ENCODE data around the gene TMIGD1. TPM values are rescaled to one million over a fixed set of nuclear protein-coding genes. Genes with fewer than 3 reads are reported as not detected.
A peak's percentile ranks its signal among the peaks of the same experiment; 100 is the strongest.

Gene TMIGD1
- total RNA-seq, 1 experiment from 2014 or later = not detected

DNA sequence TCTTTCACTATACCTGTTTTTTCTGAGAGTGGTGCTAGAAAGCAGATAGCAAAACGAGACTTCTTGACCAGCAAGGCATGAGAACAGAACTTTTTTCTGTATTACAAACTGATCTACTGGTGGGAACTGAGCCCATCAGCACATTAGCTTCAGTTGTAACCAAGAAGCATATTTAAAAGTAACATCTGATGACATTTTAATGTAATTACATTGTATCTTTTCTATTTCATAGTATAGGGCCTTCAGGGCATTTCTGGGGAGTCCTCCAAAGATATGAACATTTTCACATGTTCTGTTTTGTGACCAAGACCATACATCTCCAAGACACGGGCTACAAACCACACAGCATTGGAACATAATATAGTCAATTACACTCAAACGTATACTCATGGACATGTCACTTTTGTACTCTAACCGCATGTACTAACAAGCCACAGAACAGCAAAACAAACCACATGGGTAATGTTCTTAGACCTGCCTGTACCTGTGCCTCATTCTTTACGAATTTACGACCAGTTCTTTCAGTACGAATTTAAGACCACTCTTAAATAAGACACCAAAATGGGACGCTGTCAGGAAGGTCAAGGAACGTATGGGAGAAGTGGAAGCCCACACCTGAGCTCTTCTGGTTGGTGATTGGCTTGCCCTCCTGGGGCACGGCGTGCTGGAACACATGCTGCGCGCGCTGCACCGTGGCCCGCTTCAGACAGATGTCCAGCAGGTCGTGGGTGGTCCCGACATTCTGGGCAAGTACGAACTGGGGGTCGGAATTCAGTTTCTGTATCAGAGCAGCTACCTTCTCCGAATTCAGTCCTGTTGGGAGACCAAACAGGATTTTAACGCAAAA, 42.9 kb downstream of the TMIGD1 start (continued):
- TF ChIP-seq POLR2A (IDR thresholded peaks at IDR 0.05; ENCODE audit: borderline replicate concordance, extremely low read depth, insufficient read depth, insufficient read length) (peak; percentile 74), JUND (IDR thresholded peaks at IDR 0.05) (no peak), FOSL1 (IDR thresholded peaks at IDR 0.05; ENCODE audit: low read depth) (no peak), YY1 (IDR thresholded peaks at IDR 0.05; ENCODE audit: extremely low read depth, insufficient replicate concordance, low read depth, low read length) (no peak), SIN3A (IDR thresholded peaks at IDR 0.05; ENCODE audit: low read depth) (0 out of 2 replicates have a peak, but pooled peaks have one; percentile 26)

DNA sequence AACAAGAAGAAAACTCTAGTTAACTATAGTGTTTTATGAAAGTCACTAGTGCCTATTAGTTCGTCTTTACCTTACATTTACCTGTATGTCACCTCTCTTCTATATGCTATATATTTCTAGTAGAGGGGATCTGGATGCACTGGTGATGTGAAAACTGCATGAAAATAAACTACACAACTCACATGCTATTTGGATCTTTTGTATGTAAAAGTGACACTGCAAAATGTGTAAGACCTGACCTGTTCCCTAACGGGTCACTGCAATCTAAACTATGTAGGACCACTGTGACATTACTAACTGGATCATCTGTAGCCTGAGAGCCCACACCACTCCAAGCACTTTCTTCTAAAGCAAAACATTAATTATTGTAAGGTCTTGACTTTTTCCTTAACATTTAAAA, 43.8 kb downstream of the TMIGD1 start:
- no TSS peak for BruUV-seq (replicated peaks)
- Histone ChIP-seq H4K20me1 (ENCODE audit: insufficient read depth) (no peaks in the 10 kb centered on the region), H3K27me3 (ENCODE audit: insufficient read depth, low read length) (no peaks in the 10 kb centered on the region), H3K4me2 (ENCODE audit: low read length) (peak overlapping the region; percentile 79), H2AFZ (ENCODE audit: low read depth, low read length, poor library complexity, severe bottlenecking) (no peak overlapping the region), H3K9me3 (ENCODE audit: control insufficient read depth in 1 of 2, insufficient read depth in 1 of 2, low read depth in 1 of 2, low read length in 2 of 2) (no peaks in the 10 kb centered on the region), H3K9me2 (ENCODE audit: insufficient read depth) (no peaks in the 10 kb centered on the region), H3K4me1 (ENCODE audit: control insufficient read depth in 1 of 2, insufficient read depth in 2 of 2, low read length in 2 of 2) (peaks cover 8 to 17% of the 10 kb centered on the region in 2 experiments; a peak in 3 of 4 replicates), H3K36me3 (ENCODE audit: control insufficient read depth in 1 of 2, insufficient read depth in 2 of 2, low read length in 2 of 2) (peaks cover 23 to 27% of the 10 kb centered on the region in 2 experiments; a peak in 3 of 4 replicates), H3K4me3 (replicated peaks in 1 of 2; ENCODE audit: low read depth in 1 of 2, low read length in 2 of 2) (peak overlapping the region; percentile 78 to 87; a peak in 3 of 4 replicates), H3K9ac (ENCODE audit: low read length) (no peak overlapping the region), H3K27ac (ENCODE audit: low read depth, low read length) (no peak overlapping the region), H3K79me2 (ENCODE audit: insufficient read depth, low read length) (peaks cover 26% of the 10 kb centered on the region)
- no peak for DNase-seq (ENCODE audit: low read depth, low spot score)
- ChIA-PET RAD21 (ENCODE audit: low non-redundant PET in 1 of 2, low total read pairs in 2 of 2, uncharacterized antibody in 2 of 2, unreplicated experiment in 2 of 2) (no interaction called here), POLR2A (no interaction called here), CTCF (no interaction called here)
- intact Hi-C loops (cut with micrococcal nuclease) = no loop called here
- TF ChIP-seq EZH2 (IDR thresholded peaks at IDR 0.05) (no peak), ZNF274 (IDR thresholded peaks at IDR 0.05; ENCODE audit: low read depth, low read length) (no peak), SRF (IDR thresholded peaks at IDR 0.05; ENCODE audit: low read depth) (no peak), EZH2phosphoT487 (IDR thresholded peaks at IDR 0.05; ENCODE audit: borderline replicate concordance) (no peak), ELF1 (IDR thresholded peaks at IDR 0.05; ENCODE audit: borderline replicate concordance, low read depth) (no peak), YY1 (IDR thresholded peaks at IDR 0.05; ENCODE audit: extremely low read depth, insufficient replicate concordance, low read depth, low read length) (no peak), CEBPB (IDR thresholded peaks at IDR 0.05; ENCODE audit: low read depth) (no peak), FOSL1 (IDR thresholded peaks at IDR 0.05; ENCODE audit: low read depth) (no peak), SP1 (IDR thresholded peaks at IDR 0.05; ENCODE audit: low read depth) (no peak), CBX3 (IDR thresholded peaks at IDR 0.05; ENCODE audit: low read depth) (no peak), POLR2A (IDR thresholded peaks at IDR 0.05; ENCODE audit: borderline replicate concordance, extremely low read depth, insufficient read depth, insufficient read length) (no peak), RAD21 (IDR thresholded peaks at IDR 0.05; ENCODE audit: low read depth) (no peak)
- TF ChIP-seq, protein P1, sequence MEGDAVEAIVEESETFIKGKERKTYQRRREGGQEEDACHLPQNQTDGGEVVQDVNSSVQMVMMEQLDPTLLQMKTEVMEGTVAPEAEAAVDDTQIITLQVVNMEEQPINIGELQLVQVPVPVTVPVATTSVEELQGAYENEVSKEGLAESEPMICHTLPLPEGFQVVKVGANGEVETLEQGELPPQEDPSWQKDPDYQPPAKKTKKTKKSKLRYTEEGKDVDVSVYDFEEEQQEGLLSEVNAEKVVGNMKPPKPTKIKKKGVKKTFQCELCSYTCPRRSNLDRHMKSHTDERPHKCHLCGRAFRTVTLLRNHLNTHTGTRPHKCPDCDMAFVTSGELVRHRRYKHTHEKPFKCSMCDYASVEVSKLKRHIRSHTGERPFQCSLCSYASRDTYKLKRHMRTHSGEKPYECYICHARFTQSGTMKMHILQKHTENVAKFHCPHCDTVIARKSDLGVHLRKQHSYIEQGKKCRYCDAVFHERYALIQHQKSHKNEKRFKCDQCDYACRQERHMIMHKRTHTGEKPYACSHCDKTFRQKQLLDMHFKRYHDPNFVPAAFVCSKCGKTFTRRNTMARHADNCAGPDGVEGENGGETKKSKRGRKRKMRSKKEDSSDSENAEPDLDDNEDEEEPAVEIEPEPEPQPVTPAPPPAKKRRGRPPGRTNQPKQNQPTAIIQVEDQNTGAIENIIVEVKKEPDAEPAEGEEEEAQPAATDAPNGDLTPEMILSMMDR (IDR thresholded peaks at IDR 0.05 in 2 of 3, conservative IDR thresholded peaks at IDR 0.05 in 1 of 3; ENCODE audit: borderline replicate concordance in 1 of 3, insufficient read depth in 1 of 3, low read depth in 2 of 3, low read length in 2 of 3) = no peak
- TF ChIP-seq, protein P2, sequence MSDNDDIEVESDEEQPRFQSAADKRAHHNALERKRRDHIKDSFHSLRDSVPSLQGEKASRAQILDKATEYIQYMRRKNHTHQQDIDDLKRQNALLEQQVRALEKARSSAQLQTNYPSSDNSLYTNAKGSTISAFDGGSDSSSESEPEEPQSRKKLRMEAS (IDR thresholded peaks at IDR 0.05) = no peak
- no peak for ATAC-seq
